Trophoblast cell (in vitro differentiated cells and primary cell): Measurements from ENCODE around the gene CACNA2D1.

ENCODE experiments used
- DNase-seq, 2 donors: peaks; one replicate each; pipeline ENCODE4 v3.0.0-alpha.2; 2016
- H2AFZ ChIP-seq: 2 replicates; pipeline ENCODE4 v1.6.1; 2013; ENCODE audit warnings: low read length, moderate library complexity, mild to moderate bottlenecking; ENCODE audit not compliant: insufficient read depth, poor library complexity
- H2AK5ac ChIP-seq: 2 replicates; pipeline ENCODE4 v1.6.1; 2013; ENCODE audit warnings: mild to moderate bottlenecking, low read length
- H2BK120ac ChIP-seq: 2 replicates; pipeline ENCODE4 v1.6.1; 2013; ENCODE audit warnings: low read length, mild to moderate bottlenecking, moderate library complexity; ENCODE audit not compliant: insufficient read depth, poor library complexity
- H2BK12ac ChIP-seq: 2 replicates; pipeline ENCODE4 v1.6.1; 2013; ENCODE audit warnings: mild to moderate bottlenecking, low read length, moderate library complexity
- H2BK5ac ChIP-seq: 2 replicates; pipeline ENCODE4 v1.6.1; 2013; ENCODE audit warnings: low read length, low read depth, moderate library complexity, mild to moderate bottlenecking; ENCODE audit not compliant: poor library complexity
- H3K14ac ChIP-seq: 2 replicates; pipeline ENCODE4 v1.6.1; 2013; ENCODE audit warnings: mild to moderate bottlenecking, low read length
- H3K18ac ChIP-seq: 2 replicates; pipeline ENCODE4 v1.6.1; 2013; ENCODE audit warnings: mild to moderate bottlenecking, low read length
- H3K23ac ChIP-seq: 2 replicates; pipeline ENCODE4 v1.6.1; 2013; ENCODE audit warnings: low read length
- H3K27ac ChIP-seq: 2 replicates; pipeline ENCODE4 v1.5.1; 2013; ENCODE audit warnings: low read depth, mild to moderate bottlenecking, inconsistent platforms, low read length, moderate library complexity
- H3K27me3 ChIP-seq: 2 replicates; pipeline ENCODE4 v1.6.1; 2013; ENCODE audit warnings: inconsistent platforms, mild to moderate bottlenecking, low read length, moderate library complexity; ENCODE audit not compliant: insufficient read depth
- H3K36me3 ChIP-seq, 2 experiments: 1 replicate in 1 of 2; 2 replicates in 1 of 2; pipeline ENCODE4 v1.6.1; 2013; ENCODE audit warnings: low read length in 2 of 2, mild to moderate bottlenecking in 2 of 2, moderate library complexity in 1 of 2; ENCODE audit not compliant: insufficient read depth in 2 of 2, control insufficient read depth in 1 of 2
- H3K4ac ChIP-seq: 2 replicates; pipeline ENCODE4 v1.6.1; 2013; ENCODE audit warnings: low read depth, mild to moderate bottlenecking, low read length, moderate library complexity
- H3K4me1 ChIP-seq, 2 experiments: 1 replicate in 1 of 2; 2 replicates in 1 of 2; pipeline ENCODE4 v1.6.1; 2013; ENCODE audit warnings: low read length in 2 of 2, mild to moderate bottlenecking in 2 of 2, moderate library complexity in 1 of 2; ENCODE audit not compliant: insufficient read depth in 2 of 2, control insufficient read depth in 1 of 2
- H3K4me2 ChIP-seq: 2 replicates; pipeline ENCODE4 v1.6.1; 2013; ENCODE audit warnings: inconsistent platforms, mild to moderate bottlenecking, low read length, moderate library complexity
- H3K4me3 ChIP-seq: 2 replicates; pipeline ENCODE4 v1.5.1; 2013; ENCODE audit warnings: mild to moderate bottlenecking, low read depth, low read length, inconsistent platforms
- H3K79me1 ChIP-seq: one replicate; pipeline ENCODE4 v1.6.1; 2013; ENCODE audit warnings: low read length
- H3K79me2 ChIP-seq: 2 replicates; pipeline ENCODE4 v1.6.1; 2013; ENCODE audit warnings: low read length, mild to moderate bottlenecking; ENCODE audit not compliant: control insufficient read depth, insufficient read depth, poor library complexity
- H3K9ac ChIP-seq: 2 replicates; pipeline ENCODE4 v1.6.1; 2013; ENCODE audit warnings: mild to moderate bottlenecking, low read length
- H3K9me3 ChIP-seq: 2 replicates; pipeline ENCODE4 v1.6.1; 2013; ENCODE audit warnings: low read depth, mild to moderate bottlenecking, control low read depth, inconsistent platforms, low read length; ENCODE audit not compliant: insufficient read depth
- H4K12ac ChIP-seq: 2 replicates; pipeline ENCODE4 v1.6.1; 2013; ENCODE audit warnings: low read depth, mild to moderate bottlenecking, low read length, moderate library complexity
- H4K8ac ChIP-seq: 2 replicates; pipeline ENCODE4 v1.6.1; 2013; ENCODE audit warnings: low read depth, mild to moderate bottlenecking, low read length, moderate library complexity
- H4K91ac ChIP-seq: one replicate; pipeline ENCODE4 v1.6.1; 2013; ENCODE audit warnings: low read depth, mild to moderate bottlenecking, low read length, moderate library complexity
- WGBS: extraction: QIAGEN DNeasy Blood & Tissue Kit; methylation state at CpG from one replicate; pipeline ENCODE4 v1.1.7; 2013; ENCODE audit warnings: missing lambda C conversion rate; ENCODE audit not compliant: insufficient read length, insufficient coverage; ENCODE audit errors: extremely low coverage; 5-methylcytosine and 5-hydroxymethylcytosine counted together

Gene CACNA2D1

GRCh38 chr7:82162289-82162688 is 281.3 kb downstream of the CACNA2D1 start:
- H3K9ac ChIP-seq: no peak overlapping the region

DNA sequence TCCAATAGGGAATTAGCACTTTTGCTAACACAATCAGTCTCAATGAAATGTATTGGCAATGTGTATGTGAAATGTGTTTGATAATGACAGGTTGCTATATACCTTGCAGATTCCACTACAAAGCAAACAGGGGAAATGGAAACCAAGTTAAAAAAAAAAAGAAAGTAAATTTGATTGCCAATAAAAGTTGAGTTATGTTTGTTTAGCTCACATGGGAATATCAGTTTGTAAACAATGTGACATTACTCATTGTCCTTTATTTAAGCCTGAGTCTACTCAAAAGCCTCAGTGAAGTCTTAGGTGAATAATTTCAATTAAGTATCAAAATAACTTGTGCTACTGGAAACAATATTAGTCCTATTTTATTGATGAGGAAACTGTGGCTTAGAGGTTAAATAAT is 285.2 kb downstream of the CACNA2D1 start:
- Histone ChIP-seq H3K36me3 (no peaks in the 10 kb centered on the region), H3K27me3 (no peaks in the 10 kb centered on the region), H3K9me3 (no peaks in the 10 kb centered on the region), H3K23ac (no peak overlapping the region), H3K4ac (no peak overlapping the region), H4K91ac (no peak overlapping the region), H3K9ac (no peak overlapping the region), H2AFZ (no peak overlapping the region), H2BK12ac (no peak overlapping the region), H2BK5ac (no peak overlapping the region), H3K4me3 (no peak overlapping the region), H3K79me2 (no peaks in the 10 kb centered on the region), H3K79me1 (no peaks in the 10 kb centered on the region), H4K8ac (no peak overlapping the region), H3K4me2 (no peak overlapping the region), H4K12ac (no peak overlapping the region), H3K27ac (no peak overlapping the region), H2AK5ac (no peak overlapping the region), H2BK120ac (no peak overlapping the region), H3K14ac (no peak overlapping the region), H3K4me1 (no peaks in the 10 kb centered on the region), H3K18ac (no peak overlapping the region)
- no peak for DNase-seq

More at GRCh38 chr7:82162289-82162688, 281.3 kb downstream of the CACNA2D1 start:
- DNase-seq: no peak
- Histone ChIP-seq H4K8ac (no peak overlapping the region), H3K4me1 (no peaks in the 10 kb centered on the region), H3K27ac (no peak overlapping the region), H2BK120ac (no peak overlapping the region), H3K27me3 (no peaks in the 10 kb centered on the region), H2AFZ (no peak overlapping the region), H4K91ac (no peak overlapping the region), H3K79me2 (no peaks in the 10 kb centered on the region), H3K18ac (no peak overlapping the region), H2AK5ac (no peak overlapping the region), H4K12ac (no peak overlapping the region), H3K4me2 (no peak overlapping the region), H3K79me1 (no peaks in the 10 kb centered on the region), H3K14ac (no peak overlapping the region), H2BK12ac (no peak overlapping the region), H3K4ac (no peak overlapping the region), H2BK5ac (no peak overlapping the region), H3K4me3 (no peak overlapping the region), H3K9me3 (no peaks in the 10 kb centered on the region), H3K36me3 (no peaks in the 10 kb centered on the region), H3K23ac (no peak overlapping the region)
- no CpG with 5 or more reads among the region's 2 CpGs for WGBS

- H3K4me2 ChIP-seq: no peak overlapping the region
- H3K4me1 ChIP-seq: no peaks in the 10 kb centered on the region
- H3K18ac ChIP-seq: no peak overlapping the region
- no peak overlapping the region for H3K23ac ChIP-seq
- no peak overlapping the region for H4K12ac ChIP-seq
- H3K79me1 ChIP-seq: no peaks in the 10 kb centered on the region
- H4K91ac ChIP-seq: no peak overlapping the region
- no peak overlapping the region for H2BK12ac ChIP-seq
- H3K14ac ChIP-seq: no peak overlapping the region
- no peak overlapping the region for H3K4me3 ChIP-seq
- H3K36me3 ChIP-seq: no peaks in the 10 kb centered on the region
- no peaks in the 10 kb centered on the region for H3K9me3 ChIP-seq
- DNase-seq: no peak
- H2AFZ ChIP-seq: no peak overlapping the region
- no peak overlapping the region for H3K27ac ChIP-seq
- no peak overlapping the region for H2BK120ac ChIP-seq
- WGBS: no CpG with 5 or more reads among the region's 1 CpG
- H3K79me2 ChIP-seq: no peaks in the 10 kb centered on the region
- H2BK5ac ChIP-seq: no peak overlapping the region
- no peaks in the 10 kb centered on the region for H3K27me3 ChIP-seq
- no peak overlapping the region for H3K9ac ChIP-seq
- H2AK5ac ChIP-seq: no peak overlapping the region
- H4K8ac ChIP-seq: no peak overlapping the region
- H3K4ac ChIP-seq: no peak overlapping the region
These were observed 286.7 kb downstream of the CACNA2D1 start for GRCh38 chr7:82156893-82157292.

- Histone ChIP-seq H2BK12ac (no peak overlapping the region), H3K23ac (no peak overlapping the region), H3K4me1 (no peaks in the 10 kb centered on the region), H3K4me3 (no peak overlapping the region), H3K79me2 (no peaks in the 10 kb centered on the region), H3K79me1 (no peaks in the 10 kb centered on the region), H4K12ac (no peak overlapping the region), H2BK120ac (no peak overlapping the region), H4K91ac (no peak overlapping the region), H3K4ac (no peak overlapping the region), H2BK5ac (no peak overlapping the region), H3K4me2 (no peak overlapping the region), H2AK5ac (no peak overlapping the region), H3K9ac (no peak overlapping the region), H4K8ac (no peak overlapping the region), H3K14ac (no peak overlapping the region), H3K27me3 (no peaks in the 10 kb centered on the region), H3K9me3 (no peaks in the 10 kb centered on the region), H3K27ac (no peak overlapping the region), H2AFZ (no peak overlapping the region), H3K18ac (no peak overlapping the region), H3K36me3 (no peaks in the 10 kb centered on the region)
- no CpG with 5 or more reads among the region's 3 CpGs for WGBS
- no peak for DNase-seq
These were observed 287.4 kb downstream of the CACNA2D1 start for GRCh38 chr7:82156168-82156567.
